HCT116 (cell line): ENCODE data around the gene DCP2. TPM values are rescaled to one million over a fixed set of nuclear protein-coding genes. Genes with fewer than 3 reads are reported as not detected.

ENCODE experiments used
- ATAC-seq: fragments of 200-7000 bp; cut with Tn5 transposase; 2 replicates; pipeline ENCODE4 v1.9.1; 2020; ENCODE audit warnings: mild to moderate bottlenecking, moderate library complexity
- BruUV-seq: library from RNA; stranded (reverse); fragments of 400-500 nt; replicated peaks from 2 replicates; lab custom pipeline; 2021; lab: Mats Ljungman, UMichigan
- CTCF ChIA-PET: fragments of 300-600 bp; sonication (Branson Sonifier 250); formaldehyde crosslinking; loops from one replicate; lab custom pipeline; 2021; ENCODE audit warnings: antibody characterized with exemption; lab: Charles Lee
- POLR2A ChIA-PET: fragments of 300-600, 350-600 bp; sonication (Branson Sonifier 250); formaldehyde crosslinking; loops from one replicate; lab custom pipeline; 2021; ENCODE audit warnings: antibody characterized with exemption; lab: Charles Lee
- RAD21 ChIA-PET, 2 experiments: fragments of 300-600 bp; sonication (Branson Sonifier 250); formaldehyde crosslinking; loops; one replicate each; lab custom pipeline; 2023; ENCODE audit warnings: low total read pairs in 2 of 2; ENCODE audit not compliant: uncharacterized antibody in 2 of 2, unreplicated experiment in 2 of 2, low non-redundant PET in 1 of 2; lab: Charles Lee
- DNase-seq: peaks from one replicate; pipeline ENCODE4 v3.0.0-alpha.2; 2010; ENCODE audit warnings: low read depth, low spot score
- H2AFZ ChIP-seq: fragments of 200-600 bp; shearing (Covaris generic), sonication (generic); 2 replicates; pipeline ENCODE4 v1.6.1; 2017; ENCODE audit warnings: low read depth, mixed run types, mixed read lengths, antibody characterized with exemption, low read length; ENCODE audit not compliant: poor library complexity, severe bottlenecking
- H3K27ac ChIP-seq: 2 replicates; pipeline ENCODE4 v1.5.1; 2012; ENCODE audit warnings: low read depth, low read length
- H3K27me3 ChIP-seq: fragments of 200-600 bp; sonication (generic); 2 replicates; pipeline ENCODE4 v1.6.1; 2016; ENCODE audit warnings: mixed run types, low read length, mixed read lengths; ENCODE audit not compliant: insufficient read depth
- H3K36me3 ChIP-seq, 2 experiments: fragments of 200-500 bp in 1 of 2; fragments of 200-600 bp in 1 of 2; sonication (Bioruptor generic) in 1 of 2; sonication (generic) in 1 of 2; 2 replicates each; pipeline versions ENCODE4 v1.5.1 to v1.6.1; 2014 to 2016; ENCODE audit warnings: low read length in 2 of 2, inconsistent platforms in 1 of 2, mixed read lengths in 1 of 2, mixed run types in 1 of 2; ENCODE audit not compliant: insufficient read depth in 2 of 2, control insufficient read depth in 1 of 2
- H3K4me1 ChIP-seq, 2 experiments: fragments of 200-600 bp in 1 of 2; sonication (generic) in 1 of 2; 2 replicates each; pipeline versions ENCODE4 v1.5.1 to v1.6.1; 2012 to 2017; ENCODE audit warnings: low read length in 2 of 2, inconsistent platforms in 1 of 2, mild to moderate bottlenecking in 1 of 2, mixed read lengths in 1 of 2, mixed run types in 1 of 2, moderate library complexity in 1 of 2; ENCODE audit not compliant: insufficient read depth in 2 of 2, control insufficient read depth in 1 of 2
- H3K4me2 ChIP-seq: fragments of 200-600 bp; sonication (generic); 2 replicates; pipeline ENCODE4 v1.6.1; 2017; ENCODE audit warnings: mixed run types, low read length, mixed read lengths
- H3K4me3 ChIP-seq, 2 experiments: fragments of 200-600 bp in 1 of 2; sonication (generic) in 1 of 2; replicated peaks in 1 of 2; 2 replicates each; pipeline ENCODE4 v1.5.1; 2011 to 2016; ENCODE audit warnings: low read length in 2 of 2, control low read depth in 1 of 2, low read depth in 1 of 2, mild to moderate bottlenecking in 1 of 2, mixed read lengths in 1 of 2, mixed run types in 1 of 2
- H3K79me2 ChIP-seq: fragments of 200-600 bp; sonication (generic); 2 replicates; pipeline ENCODE4 v1.6.1; 2017; ENCODE audit warnings: mild to moderate bottlenecking, mixed run types, low read length, moderate library complexity, mixed read lengths; ENCODE audit not compliant: insufficient read depth
- H3K9ac ChIP-seq: fragments of 200-600 bp; sonication (generic); 2 replicates; pipeline ENCODE4 v1.6.1; 2016; ENCODE audit warnings: low read length, mixed read lengths
- H3K9me2 ChIP-seq: fragments of 200-600 bp; sonication (generic), shearing (Covaris generic); 2 replicates; pipeline ENCODE4 v1.6.1; 2017; ENCODE audit warnings: mixed run types, mild to moderate bottlenecking, moderate library complexity; ENCODE audit not compliant: insufficient read depth
- H3K9me3 ChIP-seq, 2 experiments: fragments of 200-500 bp in 1 of 2; fragments of 200-600 bp in 1 of 2; sonication (Bioruptor generic) in 1 of 2; sonication (generic) in 1 of 2; 2 replicates each; pipeline ENCODE4 v1.6.1; 2014 to 2017; ENCODE audit warnings: low read length in 2 of 2, mixed read lengths in 2 of 2, inconsistent platforms in 1 of 2, low read depth in 1 of 2, mild to moderate bottlenecking in 1 of 2, mixed run types in 1 of 2, moderate library complexity in 1 of 2; ENCODE audit not compliant: control insufficient read depth in 1 of 2, insufficient read depth in 1 of 2
- H4K20me1 ChIP-seq: fragments of 200-600 bp; sonication (generic), shearing (Covaris generic); 2 replicates; pipeline ENCODE4 v1.6.1; 2017; ENCODE audit warnings: mixed run types, mild to moderate bottlenecking, moderate library complexity; ENCODE audit not compliant: insufficient read depth
- ATF3 ChIP-seq: IDR thresholded peaks from 2 replicates; pipeline ENCODE4 v1.6.1; 2012
- CEBPB ChIP-seq: IDR thresholded peaks from 2 replicates; pipeline ENCODE4 v1.6.1; 2012; ENCODE audit warnings: low read depth
- CTCF ChIP-seq, 3 experiments: fragments of 200-600 bp in 1 of 3; sonication (generic) in 1 of 3; IDR thresholded peaks in 2 of 3; conservative IDR thresholded peaks in 1 of 3; 2 replicates each; pipeline ENCODE4 v1.5.1; 2012 to 2017; ENCODE audit warnings: low read depth in 2 of 3, low read length in 2 of 3, antibody characterized with exemption in 1 of 3, borderline replicate concordance in 1 of 3, control low read depth in 1 of 3, mild to moderate bottlenecking in 1 of 3, mixed read lengths in 1 of 3, mixed run types in 1 of 3, moderate library complexity in 1 of 3; ENCODE audit not compliant: insufficient read depth in 1 of 3
- EGR1 ChIP-seq: IDR thresholded peaks from 2 replicates; pipeline ENCODE4 v1.6.1; 2012; ENCODE audit warnings: low read depth
- EZH2 ChIP-seq: fragments of 200-600 bp; sonication (generic); IDR thresholded peaks from 2 replicates; pipeline ENCODE4 v1.6.1; 2017; ENCODE audit warnings: antibody characterized with exemption, mixed run types
- EZH2phosphoT487 ChIP-seq: fragments of 200-600 bp; IDR thresholded peaks from 2 replicates; pipeline ENCODE4 v1.6.1; 2018; ENCODE audit warnings: antibody characterized with exemption, borderline replicate concordance
- FOSL1 ChIP-seq: IDR thresholded peaks from 2 replicates; pipeline ENCODE4 v1.6.1; 2012; ENCODE audit warnings: low read depth
- JUND ChIP-seq: IDR thresholded peaks from 2 replicates; pipeline ENCODE4 v1.6.1; 2012
- RAD21 ChIP-seq: IDR thresholded peaks from 2 replicates; pipeline ENCODE4 v1.6.1; 2012; ENCODE audit warnings: low read depth, mild to moderate bottlenecking
- SIN3A ChIP-seq: IDR thresholded peaks from 2 replicates; pipeline ENCODE4 v1.6.1; 2012; ENCODE audit warnings: low read depth
- SP1 ChIP-seq: IDR thresholded peaks from 2 replicates; pipeline ENCODE4 v1.6.1; 2012; ENCODE audit warnings: low read depth
- intact Hi-C: fragments of 100-400 bp; cut with micrococcal nuclease; formaldehyde crosslinking; loops from 2 replicates; pipeline ENCODE4 v1.10.0; 2022
- total RNA-seq: library from RNA; stranded (reverse); gene quantifications from one replicate; pipeline ENCODE4 v1.2.1, GENCODE V29; 2021; ENCODE audit not compliant: unreplicated experiment

Gene DCP2
- total RNA-seq, 1 experiment from 2014 or later: 57.1 TPM

- Histone ChIP-seq H3K9ac (no peak overlapping the region), H3K27me3 (no peaks in the 10 kb centered on the region), H3K36me3 (peaks cover 3 to 27% of the 10 kb centered on the region in 2 experiments; a peak in 2 of 4 replicates), H3K4me1 (peaks cover 22 to 38% of the 10 kb centered on the region in 2 experiments), H3K9me3 (no peaks in the 10 kb centered on the region), H4K20me1 (no peaks in the 10 kb centered on the region), H3K4me3 (no peak overlapping the region), H3K27ac (no peak overlapping the region), H2AFZ (no peak overlapping the region), H3K79me2 (peaks cover 11% of the 10 kb centered on the region; the same call in 1 of the 2 replicates), H3K4me2 (no peak overlapping the region), H3K9me2 (no peaks in the 10 kb centered on the region)
- ChIA-PET CTCF (no interaction called here), POLR2A (no interaction called here), RAD21 (no interaction called here)
- DNase-seq: no peak
- intact Hi-C loops: no loop called here
- BruUV-seq: no TSS peak
- ATAC-seq: no peak
- TF ChIP-seq CEBPB (no peak), CTCF (IDR thresholded peaks at IDR 0.05 in 2 of 3, conservative IDR thresholded peaks at IDR 0.05 in 1 of 3; ENCODE audit: borderline replicate concordance in 1 of 3, insufficient read depth in 1 of 3, low read depth in 2 of 3, low read length in 2 of 3) (no peak), FOSL1 (no peak), SP1 (no peak), EGR1 (no peak), JUND (no peak), EZH2 (no peak), ATF3 (no peak)
Observed at GRCh38 chr5:113024076-113024697, 47.6 kb downstream of the DCP2 start.

- intact Hi-C loops: no loop called here
- no peak overlapping the region for H3K4me3 ChIP-seq
- RAD21 ChIA-PET: no interaction called here
Observed at GRCh38 chr5:113025596-113025995, 49.0 kb downstream of the DCP2 start.

More at GRCh38 chr5:113025596-113025995, 49.0 kb downstream of the DCP2 start:
- ChIA-PET CTCF (no interaction called here), POLR2A (no interaction called here)
- no peak for ATAC-seq
- Histone ChIP-seq H3K79me2 (peaks cover 11% of the 10 kb centered on the region; the same call in 1 of the 2 replicates), H2AFZ (no peak overlapping the region), H4K20me1 (no peaks in the 10 kb centered on the region), H3K9me3 (no peaks in the 10 kb centered on the region), H3K27ac (no peak overlapping the region), H3K27me3 (no peaks in the 10 kb centered on the region), H3K4me1 (peaks cover 15 to 33% of the 10 kb centered on the region in 2 experiments), H3K4me2 (no peak overlapping the region), H3K9me2 (no peaks in the 10 kb centered on the region), H3K36me3 (peaks cover 3 to 27% of the 10 kb centered on the region in 2 experiments; a peak in 2 of 4 replicates), H3K9ac (no peak overlapping the region)
- no peak for DNase-seq
- BruUV-seq: no TSS peak
- no peak for TF ChIP-seq SP1
- TF ChIP-seq SIN3A: no peak
- no peak for TF ChIP-seq ATF3
- TF ChIP-seq EZH2phosphoT487: no peak
- TF ChIP-seq RAD21: no peak
